Thoracic aorta (tissue), 2 donors: ENCODE results near the gene ACE. TPM values are rescaled to one million over a fixed set of nuclear protein-coding genes. Genes with fewer than 3 reads are reported as not detected.

Experiments
- ATAC-seq: fragments of 150-250 bp; one replicate; pipeline ENCODE4 v1.8.0; 2017; ENCODE audit warnings: low read depth; ENCODE audit not compliant: insufficient number of reproducible peaks, low FRiP score
- DNase-seq: peaks from one replicate; pipeline ENCODE4 v3.0.0-alpha.2; 2020; ENCODE audit warnings: low spot score
- H3K27ac ChIP-seq, 2 donors: fragments of 200-600 bp; sonication (generic); 1 replicate in 1 of 2; 2 replicates in 1 of 2; pipeline ENCODE4 v1.5.1; 2016; ENCODE audit warnings: mild to moderate bottlenecking in 2 of 2, moderate library complexity in 2 of 2
- H3K27me3 ChIP-seq: fragments of 200-600 bp; sonication (generic); replicated peaks from 2 replicates; pipeline ENCODE4 v1.6.0; 2016; ENCODE audit warnings: mild to moderate bottlenecking; ENCODE audit not compliant: insufficient read depth
- H3K36me3 ChIP-seq: fragments of 200-600 bp; sonication (generic); one replicate; pipeline ENCODE4 v1.5.1; 2016
- H3K4me1 ChIP-seq, 2 donors: fragments of 200-600 bp; sonication (generic); 1 replicate in 1 of 2; 2 replicates in 1 of 2; pipeline versions ENCODE4 v1.5.1 to v1.6.0; 2016; ENCODE audit warnings: low read depth in 2 of 2, mild to moderate bottlenecking in 1 of 2; ENCODE audit not compliant: control insufficient read depth in 1 of 2
- H3K4me3 ChIP-seq: fragments of 200-600 bp; sonication (generic); 2 replicates; pipeline ENCODE4 v1.5.1; 2016; ENCODE audit warnings: mild to moderate bottlenecking
- H3K9me3 ChIP-seq: fragments of 200-600 bp; sonication (generic); 2 replicates; pipeline ENCODE4 v1.5.1; 2016
- total RNA-seq, 2 donors: library from RNA; depleted of rRNA; stranded (reverse); fragments of >200 nt; gene quantifications; one replicate each; pipeline versions ENCODE4 v1.1.0 to v1.2.3, GENCODE V29; 2016
- TF ChIP-seq, protein P1 (sequence below): fragments of 200-600 bp; sonication (generic); IDR thresholded peaks from one replicate; pipeline ENCODE4 v1.5.1; 2019; ENCODE audit warnings: antibody characterized with exemption

The ACE gene
- total RNA-seq, 2 donors from 2014 or later: 5.4 to 16.5 TPM

DNA sequence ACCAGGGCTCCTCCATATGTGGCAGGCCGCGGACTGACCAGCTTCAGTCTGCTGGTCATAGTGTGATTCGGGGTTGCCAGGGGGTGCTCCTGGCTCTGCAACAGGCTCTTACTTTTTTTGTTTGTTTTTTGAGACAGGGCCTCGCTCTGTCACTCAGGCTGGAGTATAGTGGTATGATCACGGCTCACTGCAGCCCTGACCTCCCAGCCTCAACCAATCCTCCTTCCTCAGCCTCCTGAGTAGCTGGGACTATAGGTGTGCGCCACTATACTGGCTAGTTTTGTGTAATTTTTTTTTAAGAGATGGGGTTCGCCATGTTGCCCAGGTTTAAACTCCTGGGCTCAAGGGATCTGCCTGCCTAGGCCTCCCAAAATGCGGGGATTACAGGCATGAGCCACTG is 34.5 kb downstream of the ACE start:
- H3K4me3 ChIP-seq: no peak overlapping the region
- H3K9me3 ChIP-seq: no peaks in the 10 kb centered on the region
- no peaks in the 10 kb centered on the region for H3K4me1 ChIP-seq
- TF ChIP-seq, protein P1, sequence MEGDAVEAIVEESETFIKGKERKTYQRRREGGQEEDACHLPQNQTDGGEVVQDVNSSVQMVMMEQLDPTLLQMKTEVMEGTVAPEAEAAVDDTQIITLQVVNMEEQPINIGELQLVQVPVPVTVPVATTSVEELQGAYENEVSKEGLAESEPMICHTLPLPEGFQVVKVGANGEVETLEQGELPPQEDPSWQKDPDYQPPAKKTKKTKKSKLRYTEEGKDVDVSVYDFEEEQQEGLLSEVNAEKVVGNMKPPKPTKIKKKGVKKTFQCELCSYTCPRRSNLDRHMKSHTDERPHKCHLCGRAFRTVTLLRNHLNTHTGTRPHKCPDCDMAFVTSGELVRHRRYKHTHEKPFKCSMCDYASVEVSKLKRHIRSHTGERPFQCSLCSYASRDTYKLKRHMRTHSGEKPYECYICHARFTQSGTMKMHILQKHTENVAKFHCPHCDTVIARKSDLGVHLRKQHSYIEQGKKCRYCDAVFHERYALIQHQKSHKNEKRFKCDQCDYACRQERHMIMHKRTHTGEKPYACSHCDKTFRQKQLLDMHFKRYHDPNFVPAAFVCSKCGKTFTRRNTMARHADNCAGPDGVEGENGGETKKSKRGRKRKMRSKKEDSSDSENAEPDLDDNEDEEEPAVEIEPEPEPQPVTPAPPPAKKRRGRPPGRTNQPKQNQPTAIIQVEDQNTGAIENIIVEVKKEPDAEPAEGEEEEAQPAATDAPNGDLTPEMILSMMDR: no peak
- no peaks in the 10 kb centered on the region for H3K27me3 ChIP-seq
- DNase-seq (no peak), ATAC-seq (no peak)
- H3K27ac ChIP-seq: no peak overlapping the region
- H3K36me3 ChIP-seq: no peaks in the 10 kb centered on the region

DNA sequence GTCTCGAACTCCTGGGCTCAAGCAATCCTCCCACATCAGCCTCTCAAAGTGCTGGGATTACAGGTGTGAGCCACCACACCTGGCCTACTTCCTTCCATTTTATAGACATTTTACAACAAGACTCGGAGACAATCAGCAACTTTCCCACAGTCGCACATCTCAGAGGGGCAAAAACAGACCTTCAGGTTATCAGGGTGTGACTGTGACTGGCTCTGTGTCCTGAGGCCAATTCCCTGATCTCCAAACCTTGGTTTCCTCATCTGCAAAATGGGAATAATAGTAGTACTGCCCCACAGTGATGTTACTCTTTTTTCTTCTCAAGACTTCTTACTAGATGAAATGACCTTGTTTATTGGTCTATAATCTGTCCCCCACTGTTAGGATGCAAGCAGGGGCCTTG is 35.5 kb downstream of the ACE start:
- H3K4me1 ChIP-seq: no peaks in the 10 kb centered on the region
- DNase-seq: no peak
- no peaks in the 10 kb centered on the region for H3K9me3 ChIP-seq
- H3K36me3 ChIP-seq: no peaks in the 10 kb centered on the region
- TF ChIP-seq, protein P1: no peak
- no peaks in the 10 kb centered on the region for H3K27me3 ChIP-seq
- H3K27ac ChIP-seq: no peak overlapping the region
- no peak overlapping the region for H3K4me3 ChIP-seq
- ATAC-seq: no peak

GRCh38 chr17:63512896-63513644 is 36.2 kb downstream of the ACE start:
- no peaks in the 10 kb centered on the region for H3K36me3 ChIP-seq
- no peaks in the 10 kb centered on the region for H3K9me3 ChIP-seq
- H3K4me3 ChIP-seq: no peak overlapping the region
- DNase-seq: no peak
- TF ChIP-seq, protein P1: no peak
- H3K27ac ChIP-seq: no peak overlapping the region
- H3K27me3 ChIP-seq: no peaks in the 10 kb centered on the region
- ATAC-seq: no peak
- H3K4me1 ChIP-seq: no peaks in the 10 kb centered on the region

- TF ChIP-seq, protein P1: no peak
- Histone ChIP-seq H3K27ac (no peak overlapping the region), H3K4me1 (no peaks in the 10 kb centered on the region), H3K9me3 (no peaks in the 10 kb centered on the region), H3K27me3 (no peaks in the 10 kb centered on the region), H3K4me3 (no peak overlapping the region), H3K36me3 (no peaks in the 10 kb centered on the region)
- no peak for DNase-seq
- ATAC-seq: no peak
Observed at GRCh38 chr17:63514477-63514876, 37.6 kb downstream of the ACE start.

- Histone ChIP-seq H3K4me1 (no peaks in the 10 kb centered on the region), H3K27ac (no peak overlapping the region), H3K9me3 (no peaks in the 10 kb centered on the region), H3K4me3 (no peak overlapping the region), H3K36me3 (no peaks in the 10 kb centered on the region), H3K27me3 (no peaks in the 10 kb centered on the region)
- TF ChIP-seq, protein P1: no peak
- ATAC-seq (no peak), DNase-seq (no peak)
Observed at GRCh38 chr17:63514974-63515373, 38.1 kb downstream of the ACE start.
